HL-60/S4 treated with phorbol 12-myristate 13-acetate at 8.2 ng/mL for 4 days and 3 days (cell line): ENCODE measurements around the gene PRKCA.

ENCODE experiments used
- in situ Hi-C: fragments of 300-500 bp; cut with MboI; formaldehyde crosslinking; loops from 2 replicates; pipeline ENCODE4 v1.15.0; 2022; ENCODE audit warnings: low sequenced_read_pairs

Gene PRKCA

DNA sequence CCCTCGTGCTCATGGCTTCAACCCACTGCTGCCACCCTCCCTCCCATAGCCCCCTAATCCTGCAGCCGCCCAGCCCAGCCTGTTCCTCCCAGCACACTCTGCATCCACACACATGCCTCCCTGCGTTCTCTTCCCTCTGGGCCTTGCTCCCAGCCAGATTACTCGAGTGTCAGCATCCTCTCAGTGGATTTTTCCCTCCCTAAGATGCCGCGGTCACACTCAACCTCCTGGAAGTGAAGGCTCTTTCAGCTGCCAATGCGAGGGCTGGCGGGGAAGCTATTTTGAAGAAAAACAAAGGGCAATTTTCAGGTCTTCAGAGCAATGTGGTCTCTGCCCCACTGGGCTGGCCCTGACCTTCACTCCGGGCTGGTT lies 509.3 kb downstream of the PRKCA start:
- in situ Hi-C loops, result no loop called here

DNA sequence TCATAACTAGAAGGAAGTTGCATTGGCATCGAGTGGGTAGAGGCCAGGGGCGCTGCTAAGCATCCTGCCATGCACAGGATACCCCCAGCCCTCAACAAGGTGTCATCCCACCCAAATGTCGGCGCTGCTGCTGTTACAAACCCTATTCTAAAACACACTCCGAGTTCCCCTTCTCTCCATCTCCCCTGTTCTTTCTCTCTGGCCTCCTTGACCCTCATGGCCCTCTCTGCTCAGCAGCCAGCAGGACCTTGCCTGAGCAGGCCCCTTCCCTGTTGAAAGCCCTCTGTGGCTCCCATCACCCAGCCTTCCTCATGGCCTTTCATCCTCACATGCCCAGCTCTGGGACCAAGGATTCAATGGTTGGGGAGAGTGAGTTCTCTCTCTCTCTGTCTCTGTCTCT lies 510.2 kb downstream of the PRKCA start:
- in situ Hi-C loops, result no loop called here

DNA sequence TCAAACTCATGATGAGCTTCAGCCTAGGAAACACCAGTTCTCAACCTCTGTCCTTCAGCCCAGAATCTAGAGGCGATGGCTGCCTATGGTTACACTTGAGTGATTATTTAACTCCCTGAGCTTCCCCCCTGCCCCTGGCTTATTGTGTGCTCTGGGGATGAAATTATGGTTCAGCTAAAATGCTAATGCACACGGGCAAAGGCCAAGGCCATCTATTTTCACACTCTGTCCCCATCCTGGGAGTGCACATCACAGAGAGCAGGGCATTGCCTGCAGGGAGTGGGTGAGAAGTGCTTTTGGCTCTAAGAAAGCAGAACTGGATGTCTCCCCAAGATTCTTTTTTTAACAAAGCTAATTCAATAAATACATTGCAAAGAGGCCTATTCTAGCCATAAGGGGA lies 510.9 kb downstream of the PRKCA start:
- in situ Hi-C loops, result no loop called here

DNA sequence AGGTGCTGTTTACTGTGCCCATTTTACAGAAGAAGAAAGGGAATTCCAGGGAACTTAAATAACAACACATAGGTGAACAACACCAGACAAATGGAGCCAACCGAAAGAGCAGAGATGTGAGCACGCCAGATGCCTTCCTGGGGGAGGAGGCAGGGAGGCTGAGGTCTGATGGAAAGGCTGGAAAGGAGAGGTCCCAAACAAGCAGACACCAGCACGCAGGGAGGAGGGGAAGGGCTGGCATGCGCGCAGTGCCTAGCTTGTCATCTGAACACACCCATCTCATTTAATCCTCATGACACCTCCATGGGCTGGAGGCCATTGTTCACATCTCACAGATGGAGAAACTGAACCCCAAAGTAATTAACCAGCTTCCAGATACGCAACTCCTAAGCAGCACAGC lies 511.6 kb downstream of the PRKCA start:
- in situ Hi-C loops, result no loop called here

DNA sequence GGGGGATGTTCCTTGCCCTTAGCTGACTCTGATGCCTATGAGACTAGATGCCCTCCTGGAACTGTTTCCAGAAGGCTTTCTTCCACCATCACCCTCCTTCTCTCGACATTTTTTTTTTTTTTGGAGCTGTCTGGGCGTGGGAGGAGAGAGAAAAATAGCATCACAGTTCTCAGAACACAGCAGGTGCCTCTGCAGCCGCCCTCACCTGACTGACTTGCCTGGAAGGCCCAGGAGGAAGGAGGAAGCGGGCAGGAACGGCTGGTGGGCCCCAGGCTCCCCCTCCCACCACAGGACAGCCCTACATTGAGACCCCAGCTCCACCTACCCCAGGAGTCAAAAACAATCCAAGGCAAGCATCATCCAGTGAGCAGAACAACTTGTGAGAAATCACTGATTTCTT lies 512.2 kb downstream of the PRKCA start:
- in situ Hi-C loops, result no loop called here

DNA sequence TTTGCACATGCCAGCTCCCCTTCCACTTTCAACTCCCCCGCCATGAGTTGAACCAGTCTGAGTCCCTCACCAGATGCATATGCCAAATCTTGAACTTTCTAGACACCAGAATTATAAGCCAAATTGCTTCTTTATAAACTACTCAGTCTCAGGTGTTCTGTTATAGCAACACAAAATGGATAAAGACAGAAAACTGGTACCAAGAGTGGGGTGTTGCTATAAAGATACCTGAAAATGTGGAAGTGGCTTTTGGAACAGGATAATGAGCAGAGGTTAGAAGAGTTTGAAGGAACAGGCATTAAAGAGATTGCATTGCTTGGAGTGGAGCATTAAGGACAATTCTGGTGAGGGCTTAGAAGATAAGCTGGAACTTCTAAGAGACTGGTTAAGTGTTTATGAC lies 515.3 kb downstream of the PRKCA start:
- in situ Hi-C loops, result no loop called here

DNA sequence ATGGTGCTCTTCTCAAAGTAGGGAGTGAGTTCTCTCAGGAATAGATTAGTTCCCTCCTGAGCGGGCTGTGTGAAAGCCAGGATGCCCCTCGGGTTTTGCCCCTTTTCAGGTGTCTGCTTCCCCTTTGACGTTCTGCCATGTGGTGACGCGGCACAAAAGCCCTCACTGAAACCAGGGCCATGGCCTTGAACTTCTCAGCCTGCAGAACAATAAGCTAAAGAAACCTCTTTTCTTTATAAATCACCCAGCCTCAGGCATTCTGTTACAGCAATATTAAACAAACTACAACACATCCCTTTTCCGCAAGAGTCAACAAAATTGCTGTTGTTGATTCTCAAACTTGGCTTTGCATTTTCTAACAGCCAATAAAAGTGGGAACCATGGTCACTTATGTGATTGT lies 517.1 kb downstream of the PRKCA start:
- in situ Hi-C loops, result no loop called here

DNA sequence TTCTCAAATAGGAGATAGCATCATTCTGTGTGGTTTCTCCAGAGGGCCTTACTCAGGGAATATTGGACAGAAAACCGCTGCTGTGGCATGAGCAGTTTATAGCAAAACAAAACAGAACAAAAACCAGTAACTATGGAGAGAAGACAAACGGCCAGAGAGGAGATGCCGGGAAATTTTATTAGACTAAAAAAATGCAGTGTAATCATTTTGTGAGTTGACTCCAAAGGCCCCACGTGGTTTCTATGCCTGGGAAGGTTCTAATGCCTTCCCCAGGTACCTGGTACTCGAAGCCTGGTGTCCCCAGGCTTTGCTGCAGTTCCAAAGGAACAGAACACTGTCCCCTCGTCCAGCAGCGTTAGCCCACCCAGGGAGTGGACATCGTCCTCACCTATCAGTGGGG lies 519.6 kb downstream of the PRKCA start:
- in situ Hi-C loops, result no loop called here

DNA sequence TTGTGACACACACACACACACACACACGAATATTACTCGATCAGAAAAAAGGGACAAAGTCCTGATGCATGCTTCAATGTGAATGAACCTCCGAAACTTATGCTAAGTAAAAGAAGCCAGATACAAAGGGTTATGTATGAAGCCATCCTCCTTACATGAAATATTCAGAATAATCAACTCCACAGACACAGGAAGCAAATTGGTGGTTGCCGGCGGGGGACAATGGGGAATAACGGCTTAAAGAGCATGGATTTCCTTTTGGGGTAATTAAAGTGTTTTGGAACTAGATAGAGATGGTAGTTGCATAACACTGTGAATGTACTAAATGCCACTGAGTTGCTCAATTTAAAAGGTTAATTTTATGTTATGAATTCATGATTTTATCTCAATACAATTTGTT lies 524.4 kb downstream of the PRKCA start:
- in situ Hi-C loops, result no loop called here

DNA sequence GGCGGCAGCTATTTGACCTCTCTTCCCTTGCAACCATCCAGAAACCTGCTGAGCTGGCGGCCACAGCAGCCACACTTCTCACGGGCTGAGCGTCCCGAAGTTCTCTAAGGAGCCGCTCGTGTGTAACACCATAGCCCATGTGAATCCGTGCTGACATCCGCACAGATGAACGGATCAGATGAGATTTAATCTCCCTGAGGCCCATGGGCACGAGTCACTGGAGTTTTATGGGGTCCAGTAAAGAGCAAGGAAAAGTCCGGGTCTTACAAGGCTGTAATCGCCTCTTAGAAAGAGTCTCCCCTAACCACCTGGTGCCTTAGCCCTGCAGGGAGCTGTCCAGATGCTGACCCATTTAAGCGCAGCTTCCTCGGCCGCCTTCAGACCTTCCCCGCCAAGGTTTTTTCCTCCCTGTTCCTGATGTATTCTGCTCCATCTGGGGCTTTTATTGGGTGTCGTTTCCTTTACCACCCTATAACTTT lies 527.0 kb downstream of the PRKCA start:
- in situ Hi-C loops, result no loop called here

DNA sequence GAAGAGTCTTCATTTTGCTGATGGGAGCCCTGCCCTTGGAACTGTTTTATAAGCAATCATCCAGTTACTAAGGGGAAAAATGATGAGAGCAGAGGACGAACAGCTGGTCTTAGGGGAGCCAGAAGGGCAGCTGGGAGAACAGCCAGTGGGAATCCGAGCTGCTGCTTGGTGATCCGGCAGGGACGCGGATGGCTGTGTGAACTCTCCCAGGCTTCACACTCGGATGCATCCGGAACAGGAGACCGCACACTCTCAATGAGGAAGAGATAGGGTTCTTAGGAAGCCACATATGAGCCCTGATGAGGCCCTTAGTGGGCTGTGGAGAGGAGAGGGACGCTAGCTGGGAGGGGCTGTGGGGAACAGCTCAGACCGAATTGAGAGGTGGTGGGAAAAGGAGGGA lies 527.5 kb downstream of the PRKCA start:
- in situ Hi-C loops, result no loop called here

DNA sequence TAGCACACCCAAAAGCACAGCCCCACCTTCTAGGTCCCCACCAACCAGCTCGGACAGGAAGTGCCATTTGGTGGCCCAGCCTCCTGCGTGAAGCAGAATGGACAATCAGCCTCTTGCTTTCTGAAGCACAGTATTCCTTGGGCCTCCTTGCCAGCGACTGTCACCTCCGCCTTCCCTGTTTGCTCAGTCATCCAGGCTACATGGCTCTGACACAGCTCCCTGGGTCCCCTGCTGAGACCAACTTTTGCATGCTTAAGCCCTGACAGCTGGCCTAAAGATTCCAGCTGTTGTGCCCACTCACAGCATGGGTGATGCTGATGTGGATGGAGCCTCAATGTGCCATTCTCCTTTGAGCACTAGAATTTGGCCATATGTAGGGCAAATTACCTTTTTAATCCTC lies 528.0 kb downstream of the PRKCA start:
- in situ Hi-C loops, result no loop called here

DNA sequence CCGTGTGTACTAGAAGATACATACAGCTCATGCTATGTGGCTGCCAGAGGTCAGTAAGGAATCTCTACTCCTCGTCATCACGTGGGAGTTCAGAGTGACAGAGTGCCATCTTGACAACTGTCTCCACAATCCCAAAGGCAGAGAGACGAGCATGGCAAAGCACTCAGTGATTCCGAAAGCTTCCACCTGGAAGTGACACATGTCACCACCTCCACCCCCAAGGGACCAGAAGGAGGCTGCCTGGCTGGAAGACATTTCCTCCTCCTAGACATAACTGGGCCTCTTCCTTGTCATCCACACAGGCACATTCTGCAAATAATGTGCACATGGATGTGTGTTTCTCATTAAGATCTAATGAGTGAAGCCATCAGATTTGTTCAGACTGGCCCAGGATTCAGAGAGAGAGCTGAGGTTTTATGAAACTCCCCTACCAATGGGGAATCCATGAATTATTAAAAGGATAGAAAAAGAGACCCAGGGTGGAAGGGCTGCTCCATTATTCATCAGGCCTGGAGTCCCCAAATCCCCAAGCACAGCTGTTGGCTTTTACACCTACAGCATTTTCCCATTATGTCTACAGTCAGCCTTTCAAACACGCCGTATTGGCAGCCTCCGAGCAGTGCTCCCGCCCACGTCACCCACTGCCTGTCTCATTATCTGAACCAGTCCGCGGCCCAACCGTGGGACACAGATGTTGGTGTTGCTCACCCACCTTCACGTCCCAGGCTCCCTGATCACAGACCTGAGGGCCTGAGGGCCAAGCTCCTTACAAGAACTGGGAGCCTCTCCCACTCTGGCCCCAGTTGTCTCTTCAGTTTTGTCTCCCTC lies 529.2 kb downstream of the PRKCA start:
- in situ Hi-C loops, result no loop called here

DNA sequence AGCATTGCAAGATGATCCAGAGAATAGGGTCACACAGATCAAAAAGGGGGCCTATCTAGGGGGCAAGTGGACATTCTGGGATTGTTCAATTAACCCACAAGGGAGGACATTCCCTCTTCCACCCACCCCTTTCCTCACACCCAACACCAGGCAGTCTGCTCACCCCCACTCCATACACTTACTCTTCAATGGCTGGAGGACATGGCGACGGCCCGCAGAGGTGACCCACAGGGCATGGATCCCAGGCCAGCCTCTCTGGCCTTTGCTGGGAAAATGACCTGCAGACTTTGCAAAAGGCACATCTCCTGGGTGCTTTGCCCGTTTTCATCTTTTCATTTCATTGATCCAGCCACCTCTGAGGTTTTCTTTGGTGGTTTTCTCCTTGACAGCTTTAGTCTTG lies 530.8 kb downstream of the PRKCA start:
- in situ Hi-C loops, result no loop called here

DNA sequence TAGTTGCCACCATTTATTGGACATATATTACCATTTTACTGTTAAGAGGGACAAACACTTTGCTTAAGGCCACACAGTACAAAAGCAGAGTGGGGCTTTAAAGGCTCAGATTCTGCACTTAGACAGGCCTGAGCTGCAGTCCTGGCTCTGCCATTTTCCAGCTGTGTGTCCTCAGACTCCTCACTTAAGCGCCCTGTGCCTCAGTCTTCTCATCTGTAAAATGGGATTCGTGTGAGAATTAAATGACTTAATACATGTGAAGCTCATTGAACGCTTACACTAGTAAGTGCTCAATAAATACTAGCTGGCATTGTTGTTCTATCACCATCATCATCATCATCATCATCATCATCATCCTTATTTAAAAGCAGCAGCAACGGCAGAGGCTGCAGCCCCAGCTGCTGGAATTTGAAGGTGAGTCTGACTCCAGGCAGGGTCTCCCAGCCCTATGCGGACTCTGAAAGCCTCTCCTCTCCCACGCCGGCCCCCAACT lies 532.1 kb downstream of the PRKCA start:
- in situ Hi-C loops, result no loop called here

DNA sequence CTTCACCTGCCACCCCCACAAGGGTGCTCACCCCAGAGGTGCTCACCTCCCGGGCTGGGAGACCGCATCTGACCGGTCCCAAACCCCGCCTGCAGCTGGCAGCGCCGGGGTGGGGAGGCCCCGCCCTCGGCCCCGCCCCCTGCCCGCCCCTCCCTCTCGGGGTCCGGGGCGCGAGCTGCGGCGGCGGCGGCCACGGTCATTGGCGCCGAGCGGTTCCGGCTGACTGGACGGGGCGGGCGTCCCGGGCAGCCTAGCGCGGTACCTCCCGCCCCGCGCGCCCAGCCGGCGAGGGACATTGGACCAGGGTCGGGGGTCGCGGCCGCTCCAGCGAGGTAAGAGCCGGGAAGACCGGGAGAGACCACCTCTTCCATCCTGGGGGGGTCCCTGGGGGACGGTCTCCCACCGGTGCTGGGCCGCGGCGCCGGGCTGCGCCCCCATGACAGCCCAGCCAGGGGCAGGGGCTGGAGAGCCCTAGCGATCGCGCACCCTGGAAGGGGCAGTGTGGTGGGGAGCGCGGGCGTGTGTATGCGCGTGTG lies 532.6 kb downstream of the PRKCA start, which contains the start of gene CACNG5:
Gene CACNG5 (plus strand): TSS at position 199 of the 536 bp plus-strand sequence. CDS start 42,216 bp downstream, outside the sequence.
- in situ Hi-C loops, result no loop called here

DNA sequence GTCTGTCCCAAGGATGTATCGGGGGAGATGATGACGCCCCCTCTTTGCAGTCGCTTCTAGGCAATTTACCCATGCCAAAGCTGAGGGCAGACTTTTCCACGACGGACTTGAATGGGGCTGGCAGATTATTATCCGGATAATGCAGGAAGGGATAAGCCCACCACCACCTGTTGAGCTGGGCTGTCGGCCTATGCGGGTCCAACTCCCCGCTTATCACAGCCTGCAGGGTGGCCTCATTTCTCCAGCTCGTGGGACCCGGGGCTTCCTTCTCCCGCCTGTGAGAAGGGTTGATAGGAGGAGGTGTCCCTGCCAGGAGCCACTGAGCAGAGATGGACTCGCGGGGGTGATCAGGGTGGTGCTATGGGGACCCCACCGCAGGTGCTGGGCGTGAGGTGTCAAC lies 533.1 kb downstream of the PRKCA start:
- in situ Hi-C loops, result no loop called here

DNA sequence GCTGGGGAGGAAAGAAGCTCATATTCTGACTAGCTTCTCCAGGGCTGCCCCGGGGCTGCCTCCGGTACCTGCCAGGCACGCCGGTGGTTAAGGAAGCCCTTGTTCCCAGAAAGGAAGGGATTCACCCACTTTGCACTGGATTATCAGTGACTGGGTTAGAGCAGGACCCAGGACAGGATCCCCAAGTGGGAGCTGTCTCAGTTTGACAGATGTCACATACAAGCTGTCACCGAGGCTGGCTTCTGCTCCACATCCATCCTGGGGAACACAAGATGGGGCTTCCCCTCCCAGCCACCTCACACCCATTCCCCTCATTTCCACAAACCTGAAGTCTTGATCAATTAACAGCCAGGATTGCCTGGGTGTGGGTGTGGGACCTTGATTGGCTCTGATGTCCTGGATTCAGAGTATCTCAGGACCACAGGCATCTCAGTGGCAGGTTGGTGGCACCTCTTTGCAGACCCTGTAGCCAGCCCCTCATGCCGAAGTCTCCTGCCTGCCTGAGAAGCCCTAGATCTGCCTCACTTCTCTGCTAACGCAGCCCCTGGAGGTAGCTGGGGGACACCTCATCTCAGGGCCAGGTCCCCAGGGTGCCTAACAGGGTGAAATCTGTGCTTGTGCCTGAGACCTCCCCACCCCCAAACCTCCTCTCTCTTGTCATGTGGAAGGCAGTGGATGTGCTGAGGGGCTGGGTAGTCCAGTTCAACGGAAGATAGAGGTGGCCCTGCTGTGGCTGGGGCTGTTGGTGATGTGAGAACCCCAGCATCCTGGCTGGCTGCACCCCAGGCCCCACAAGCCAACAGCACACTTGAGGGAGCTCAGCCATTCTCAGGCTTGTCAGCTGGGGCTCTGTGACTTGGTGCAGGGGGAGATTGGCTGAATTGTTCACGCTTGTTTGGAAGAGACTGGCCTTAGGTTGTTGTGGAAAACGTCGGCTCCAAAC lies 533.9 kb downstream of the PRKCA start:
- in situ Hi-C loops, result no loop called here

DNA sequence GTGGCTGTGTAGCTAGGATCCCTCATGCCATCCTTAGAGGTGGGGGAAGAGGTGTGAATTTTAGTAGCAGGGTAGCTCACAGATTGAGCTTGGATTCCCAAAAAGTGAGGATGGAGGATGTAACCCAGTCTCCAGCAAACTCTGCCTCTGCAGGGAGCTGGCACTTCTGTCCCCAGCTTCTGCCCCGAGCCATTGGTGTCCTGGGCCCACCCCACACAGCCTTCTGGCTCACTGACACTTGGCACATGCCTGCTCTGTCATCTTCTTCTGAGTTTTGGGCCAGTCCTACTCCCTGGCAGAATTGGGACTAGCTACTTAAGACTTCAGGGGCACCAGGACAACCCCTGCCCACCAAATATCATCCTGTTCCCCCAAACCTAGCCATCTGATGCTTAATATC lies 534.8 kb downstream of the PRKCA start:
- in situ Hi-C loops, result no loop called here

DNA sequence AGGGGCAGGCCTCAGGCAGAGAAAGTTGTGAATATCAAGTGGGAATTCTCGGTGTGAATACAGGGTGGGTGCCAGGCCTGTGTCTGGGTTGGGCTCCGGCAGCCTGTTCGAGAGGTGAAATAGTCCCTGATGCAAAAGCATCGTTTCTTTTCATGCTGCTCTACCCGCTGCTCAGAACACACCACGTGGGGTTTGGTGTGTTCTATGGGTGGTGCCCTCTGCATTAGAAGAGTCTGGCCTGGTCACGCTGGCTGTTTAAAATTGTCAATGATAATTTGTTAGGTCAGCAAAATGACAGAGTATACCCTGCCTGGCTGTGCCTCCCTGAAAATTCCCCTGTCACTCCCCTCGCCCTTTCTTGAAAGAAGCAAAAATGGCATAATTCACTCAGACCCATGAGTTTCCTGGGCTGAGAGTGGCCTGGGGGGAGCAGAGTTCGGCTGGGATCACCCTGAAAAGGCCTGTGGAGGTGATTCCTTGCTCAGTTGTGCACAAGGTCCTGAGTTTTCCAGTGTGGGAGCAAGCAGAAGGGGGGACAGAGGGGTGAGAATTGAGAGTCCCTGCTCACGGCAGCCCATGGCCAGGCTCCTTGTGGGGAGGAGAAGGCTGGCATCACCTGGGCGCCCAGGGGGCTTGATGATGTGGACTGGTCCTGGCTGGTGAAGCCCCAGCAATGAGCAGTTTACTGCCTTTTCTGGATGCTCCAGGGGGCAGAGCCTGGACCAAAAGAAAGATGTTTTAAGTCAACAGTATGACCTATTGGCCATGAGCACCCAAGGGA lies 535.7 kb downstream of the PRKCA start:
- in situ Hi-C loops, result no loop called here

DNA sequence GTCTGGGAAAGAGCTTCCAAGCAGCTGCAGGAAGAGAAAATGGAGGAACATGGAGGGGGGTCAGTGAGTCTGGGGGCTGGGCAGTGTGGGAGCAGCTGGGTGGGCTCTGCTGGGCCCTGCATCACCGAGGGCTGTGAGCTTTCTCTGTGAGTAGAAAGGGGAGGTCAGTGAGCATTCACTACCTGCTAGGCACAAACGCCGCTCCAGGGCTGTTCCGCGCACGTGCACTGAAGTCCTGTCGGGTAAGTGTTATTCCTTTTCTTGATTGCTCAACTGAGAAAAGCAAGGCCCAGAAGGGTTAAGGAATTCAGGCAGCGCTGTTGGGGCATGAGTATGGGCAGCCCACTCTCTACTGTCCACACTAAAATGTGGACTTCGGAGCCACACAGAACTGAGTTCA lies 537.2 kb downstream of the PRKCA start:
- in situ Hi-C loops, result no loop called here
